Lung (tissue), 12 donors: Measurements from ENCODE around the gene PCGF2. TPM values are rescaled to one million over a fixed set of nuclear protein-coding genes. Genes with fewer than 3 reads are reported as not detected.
A peak's percentile ranks its signal among the peaks of the same experiment; 100 is the strongest.

Experiments used
- ATAC-seq: fragments of 200-7000 bp; cut with Tn5 transposase; one replicate; pipeline ENCODE4 v1.9.1; 2020; ENCODE audit warnings: moderate number of reproducible peaks; ENCODE audit not compliant: insufficient read depth, low FRiP score
- DNase-seq, 3 donors: peaks; one replicate each; pipeline ENCODE4 v3.0.0-alpha.2; 2013 to 2017
- H3K27ac ChIP-seq, 2 donors: one replicate each; pipeline ENCODE4 v1.5.1; 2013; ENCODE audit warnings: mild to moderate bottlenecking in 2 of 2, moderate library complexity in 2 of 2, control low read depth in 1 of 2, inconsistent platforms in 1 of 2, low read depth in 1 of 2, low read length in 1 of 2
- H3K27me3 ChIP-seq, 3 donors: one replicate each; pipeline ENCODE4 v1.5.1; 2013; ENCODE audit warnings: low read length in 2 of 3; ENCODE audit not compliant: control insufficient read depth in 3 of 3, insufficient read depth in 3 of 3
- H3K36me3 ChIP-seq, 4 donors: one replicate each; pipeline ENCODE4 v1.5.1; 2013; ENCODE audit warnings: low read length in 4 of 4, mild to moderate bottlenecking in 1 of 4, moderate library complexity in 1 of 4; ENCODE audit not compliant: control insufficient read depth in 4 of 4, insufficient read depth in 4 of 4
- H3K4me1 ChIP-seq, 5 donors: one replicate each; pipeline ENCODE4 v1.5.1; 2013; ENCODE audit warnings: low read length in 5 of 5, mild to moderate bottlenecking in 2 of 5, moderate library complexity in 1 of 5; ENCODE audit not compliant: control insufficient read depth in 5 of 5, insufficient read depth in 5 of 5
- H3K4me3 ChIP-seq: one replicate; pipeline ENCODE4 v1.5.1; 2013; ENCODE audit warnings: mild to moderate bottlenecking, control low read depth, moderate library complexity
- H3K9ac ChIP-seq, 2 donors: one replicate each; pipeline ENCODE4 v1.5.1; 2013; ENCODE audit warnings: low read length in 2 of 2, control low read depth in 1 of 2; ENCODE audit not compliant: insufficient read depth in 1 of 2
- H3K9me3 ChIP-seq, 4 donors: one replicate each; pipeline ENCODE4 v1.5.1; 2013; ENCODE audit warnings: low read length in 3 of 4, mild to moderate bottlenecking in 1 of 4, moderate library complexity in 1 of 4; ENCODE audit not compliant: control insufficient read depth in 4 of 4, insufficient read depth in 3 of 4
- CTCF ChIP-seq: IDR thresholded peaks from 2 replicates; pipeline ENCODE4 v1.5.1; 2012; ENCODE audit warnings: mild to moderate bottlenecking; ENCODE audit errors: control extremely low read depth, extremely low read depth
- WGBS, 2 donors: extraction: QIAGEN DNeasy Blood & Tissue Kit; methylation state at CpG; one replicate each; pipeline ENCODE4 v1.1.7; 2013; 5-methylcytosine and 5-hydroxymethylcytosine counted together
- polyA plus RNA-seq, 2 donors: library from polyadenylated mRNA; stranded (reverse); fragments of 200-250 nt; gene quantifications; one replicate each; pipeline ENCODE4 v1.2.1, GENCODE V29; 2013
- total RNA-seq, 2 donors: library from RNA; depleted of rRNA in 1 of 2; stranded (reverse); fragments of >200 nt in 1 of 2; gene quantifications; one replicate each; pipeline ENCODE4 v1.2.1, GENCODE V29; 2014 to 2021
- donor health status: control.
- donor health status: control.
- donor health status: Bipolar disorder and iron deficiency.
- donor health status: healthy.
- donor health status: DM: yes; HTN: yes; CAD: no.

PCGF2 gene
- total and polyA plus RNA-seq, 4 donors = 17.1 to 61.4 (median 36.2) TPM

GRCh38 chr17:38753071-38753506, 5.0 kb upstream of the PCGF2 start:
- ATAC-seq (no peak), DNase-seq (no peak)
- no peak for TF ChIP-seq CTCF
- Histone ChIP-seq H3K36me3 (peaks cover 7 to 18% (median 10%) of the 10 kb centered on the region in 4 donors), H3K4me1 (peaks cover 0 to 41% (median 6%) of the 10 kb centered on the region in 5 donors), H3K27ac (peak overlapping the region; percentile 80 to 89), H3K27me3 (peaks cover 0 to 16% (median 10%) of the 10 kb centered on the region in 3 donors), H3K4me3 (peak overlapping the region; percentile 78), H3K9me3 (no peaks in the 10 kb centered on the region), H3K9ac (peak overlapping the region; percentile 56 to 87)
- WGBS, 2 donors = 7 to 12% methylated on average over 22 of the region's 22 CpGs

GRCh38 chr17:38752308-38753070, 4.4 kb upstream of the PCGF2 start, which contains the start of gene PSMB3:
PSMB3 (plus strand) TSS chr17:38752741; CDS start chr17:38752827, 86 bp downstream.
- Histone ChIP-seq H3K9me3 (no peaks in the 10 kb centered on the region), H3K36me3 (peaks cover 7 to 18% (median 10%) of the 10 kb centered on the region in 4 donors), H3K27ac (peak within 1 kb of the TSS; percentile 85 to 96), H3K4me3 (peak within 1 kb of the TSS; percentile 78), H3K9ac (peak within 1 kb of the TSS; percentile 56 to 87), H3K27me3 (peaks cover 0 to 16% (median 10%) of the 10 kb centered on the region in 3 donors), H3K4me1 (peaks cover 0 to 41% (median 6%) of the 10 kb centered on the region in 5 donors)
- 0% methylated on average over 44 of the region's 44 CpGs for WGBS, 2 donors
- peak; percentile 80 for ATAC-seq
- no peak for TF ChIP-seq CTCF
- DNase-seq = peak; percentile 98 to 100 (median 99)

- 0% methylated on average over 44 of the region's 44 CpGs for WGBS, 2 donors
- peaks cover 5 to 18% (median 9%) of the 10 kb centered on the region in 4 donors for H3K36me3 ChIP-seq
- H3K9ac ChIP-seq = peak overlapping the region in 1 of 2 donors; percentile 53
- no peak for TF ChIP-seq CTCF
- H3K27ac ChIP-seq = peak overlapping the region; percentile 85 to 96
- peak; percentile 24 for ATAC-seq
- peak overlapping the region; percentile 66 for H3K4me3 ChIP-seq
- H3K4me1 ChIP-seq = peaks cover 0 to 42% (median 6%) of the 10 kb centered on the region in 5 donors
- DNase-seq = peak; percentile 89 to 93 (median 90)
- H3K27me3 ChIP-seq = peaks cover 0 to 16% (median 10%) of the 10 kb centered on the region in 3 donors
- H3K9me3 ChIP-seq = no peaks in the 10 kb centered on the region
Observed at GRCh38 chr17:38751808-38752307, 3.7 kb upstream of the PCGF2 start.
